ENCODE measurements around the gene ANXA4.
"Not testable (repeated sequence)": the region's sequence is repeated elsewhere in the genome, so short reads cannot be mapped to it uniquely, and the experiment has no call there.

ANXA4 gene

DNA sequence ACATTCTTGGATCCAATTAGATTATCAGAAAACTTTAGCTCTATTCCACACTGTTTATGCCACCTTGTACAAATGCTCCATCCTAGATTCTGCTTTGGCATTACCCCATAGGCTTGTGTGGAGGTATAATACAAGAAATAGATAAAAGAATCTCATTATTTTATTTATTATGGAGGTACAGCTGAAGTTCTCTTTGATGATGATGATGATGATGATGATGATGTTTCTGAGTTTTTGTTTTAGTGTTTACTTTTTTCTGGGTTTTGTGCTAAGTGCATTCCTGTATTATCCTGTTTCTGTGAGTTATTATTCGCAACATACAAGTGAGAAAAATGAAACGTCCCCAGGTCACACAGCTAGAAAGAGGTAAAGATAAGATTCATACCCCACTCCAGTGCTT lies 43.4 kb downstream of the ANXA4 start:
- Mint-ChIP-seq H3K4me1 (ENCODE audit: low read depth) (peaks cover 25% of the 10 kb centered on the region), H3K27ac (no peak overlapping the region), H3K36me3 (ENCODE audit: low read depth) (peaks cover 69% of the 10 kb centered on the region), H3K9me3 (no peaks in the 10 kb centered on the region), H3K27me3 (no peaks in the 10 kb centered on the region), H3K4me3 (no peak overlapping the region)
- intact Hi-C loops (cut with micrococcal nuclease), result no loop called here

GRCh38 chr2:69786052-69786560 lies 44.2 kb downstream of the ANXA4 start:
- Mint-ChIP-seq H3K9me3 (no peaks in the 10 kb centered on the region), H3K27ac (no peak overlapping the region), H3K27me3 (no peaks in the 10 kb centered on the region), H3K36me3 (ENCODE audit: low read depth) (peaks cover 70% of the 10 kb centered on the region), H3K4me1 (ENCODE audit: low read depth) (peaks cover 18% of the 10 kb centered on the region), H3K4me3 (no peak overlapping the region)
- intact Hi-C loops (cut with micrococcal nuclease), result no loop called here

GRCh38 chr2:69789175-69789721 lies 47.3 kb downstream of the ANXA4 start:
- H3K4me3 Mint-ChIP-seq, result no peak overlapping the region
- peaks cover 76% of the 10 kb centered on the region for H3K36me3 Mint-ChIP-seq (ENCODE audit: low read depth)

DNA sequence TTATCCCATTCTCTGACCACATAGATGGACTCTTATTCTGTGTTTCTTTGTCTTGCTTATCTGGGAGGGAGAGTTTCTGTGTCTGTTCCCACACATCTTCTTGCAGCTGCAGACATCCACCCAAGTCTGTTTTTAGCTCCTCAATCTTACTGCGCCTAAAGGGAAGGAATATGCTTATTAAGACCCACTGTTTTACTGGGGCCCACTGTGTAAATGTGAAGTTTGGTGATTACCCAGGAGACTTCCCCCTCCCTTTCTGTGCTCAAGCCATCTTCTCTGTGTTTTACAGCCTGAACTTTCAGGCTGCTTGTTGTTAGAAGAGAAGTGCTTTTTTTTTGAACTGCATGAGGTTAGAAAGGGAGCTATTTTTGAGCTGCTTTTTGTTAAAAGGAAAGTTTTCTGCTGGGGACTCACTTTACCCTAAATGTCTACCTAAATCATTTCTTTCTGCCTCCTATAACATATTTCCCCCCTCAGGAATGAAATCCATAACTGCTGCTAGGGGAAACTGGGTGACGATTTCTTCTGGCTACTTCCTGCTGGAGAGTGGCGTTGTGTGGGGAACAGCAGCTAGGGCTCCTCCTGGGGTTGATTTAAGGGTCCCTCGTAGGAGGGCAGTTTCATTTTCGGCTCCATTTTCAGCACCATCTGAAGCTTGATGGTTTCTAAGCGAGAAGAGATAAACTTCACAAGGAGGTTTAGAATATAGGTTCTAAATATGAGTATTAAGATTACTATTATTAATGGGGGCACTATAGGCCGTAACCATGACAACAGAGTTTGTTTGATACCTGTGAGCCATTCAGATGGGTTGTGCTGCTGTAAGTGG lies 48.1 kb downstream of the ANXA4 start:
- intact Hi-C loops (cut with micrococcal nuclease), result no loop called here
- Mint-ChIP-seq H3K4me1 (ENCODE audit: low read depth) (peaks cover 14% of the 10 kb centered on the region), H3K27ac (peak overlapping the region; percentile 66), H3K9me3 (no peaks in the 10 kb centered on the region), H3K4me3 (no peak overlapping the region), H3K36me3 (ENCODE audit: low read depth) (peaks cover 76% of the 10 kb centered on the region), H3K27me3 (no peaks in the 10 kb centered on the region)

More at GRCh38 chr2:69789175-69789721, 47.3 kb downstream of the ANXA4 start:
- Mint-ChIP-seq H3K9me3 (no peaks in the 10 kb centered on the region), H3K27ac (peak overlapping the region; percentile 66), H3K27me3 (no peaks in the 10 kb centered on the region), H3K4me1 (ENCODE audit: low read depth) (peaks cover 14% of the 10 kb centered on the region)
- intact Hi-C loops (cut with micrococcal nuclease), result no loop called here

- H3K4me1 Mint-ChIP-seq (ENCODE audit: low read depth), result peaks cover 14% of the 10 kb centered on the region
- H3K27me3 Mint-ChIP-seq, result no peaks in the 10 kb centered on the region
- H3K9me3 Mint-ChIP-seq, result no peaks in the 10 kb centered on the region
- H3K36me3 Mint-ChIP-seq (ENCODE audit: low read depth), result peaks cover 75% of the 10 kb centered on the region
- intact Hi-C loops (cut with micrococcal nuclease), result no loop called here
- peak overlapping the region; percentile 66 for H3K27ac Mint-ChIP-seq
- no peak overlapping the region for H3K4me3 Mint-ChIP-seq
Observed at GRCh38 chr2:69790601-69790959, 48.6 kb downstream of the ANXA4 start.

- intact Hi-C loops (cut with micrococcal nuclease), result no loop called here
- Mint-ChIP-seq H3K4me1 (ENCODE audit: low read depth) (peaks cover 14% of the 10 kb centered on the region), H3K4me3 (no peak overlapping the region), H3K9me3 (no peaks in the 10 kb centered on the region), H3K27me3 (no peaks in the 10 kb centered on the region), H3K27ac (no peak overlapping the region), H3K36me3 (ENCODE audit: low read depth) (peaks cover 75% of the 10 kb centered on the region)
Observed at GRCh38 chr2:69791045-69791444, 49.1 kb downstream of the ANXA4 start.

GRCh38 chr2:69796174-69796573 lies 54.2 kb downstream of the ANXA4 start:
- Mint-ChIP-seq H3K36me3 (ENCODE audit: low read depth) (peaks cover 78% of the 10 kb centered on the region), H3K4me3 (no peak overlapping the region), H3K4me1 (ENCODE audit: low read depth) (peaks cover 28% of the 10 kb centered on the region), H3K27me3 (no peaks in the 10 kb centered on the region), H3K9me3 (no peaks in the 10 kb centered on the region), H3K27ac (no peak overlapping the region)
- intact Hi-C loops (cut with micrococcal nuclease), result no loop called here

GRCh38 chr2:69797235-69797634 lies 55.3 kb downstream of the ANXA4 start:
- intact Hi-C loops (cut with micrococcal nuclease), result no loop called here
- Mint-ChIP-seq H3K27me3 (no peaks in the 10 kb centered on the region), H3K4me3 (no peak overlapping the region), H3K36me3 (ENCODE audit: low read depth) (peaks cover 87% of the 10 kb centered on the region), H3K4me1 (ENCODE audit: low read depth) (peaks cover 36% of the 10 kb centered on the region), H3K9me3 (no peaks in the 10 kb centered on the region), H3K27ac (peak overlapping the region; percentile 64)

DNA sequence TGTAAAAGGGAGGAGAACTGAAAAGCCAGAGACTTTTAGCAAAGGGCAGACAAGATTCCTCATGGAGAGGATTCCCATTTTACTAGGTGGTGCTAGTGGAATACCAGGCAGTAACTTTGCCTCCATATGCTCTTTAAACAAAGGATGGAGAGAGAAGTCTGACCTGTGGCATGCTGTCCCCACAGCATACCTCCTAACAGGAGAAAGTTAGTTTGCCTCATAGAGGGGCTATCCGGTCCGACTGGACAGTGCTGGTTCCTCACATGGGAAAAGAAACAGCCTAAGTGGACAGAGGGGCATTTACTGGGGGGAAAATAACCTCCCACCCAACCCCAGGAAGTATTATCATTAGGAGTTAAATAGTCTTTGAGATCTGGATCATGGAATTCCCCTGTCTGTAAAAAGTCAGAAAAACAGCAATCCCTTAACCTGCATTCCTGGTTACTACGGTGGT lies 55.9 kb downstream of the ANXA4 start:
- peaks cover 86% of the 10 kb centered on the region for H3K36me3 Mint-ChIP-seq (ENCODE audit: low read depth)
- H3K27me3 Mint-ChIP-seq, result no peaks in the 10 kb centered on the region
- H3K4me1 Mint-ChIP-seq (ENCODE audit: low read depth), result peaks cover 41% of the 10 kb centered on the region
- H3K9me3 Mint-ChIP-seq, result no peaks in the 10 kb centered on the region
- peak overlapping the region; percentile 64 for H3K27ac Mint-ChIP-seq
- intact Hi-C loops (cut with micrococcal nuclease), result no loop called here
- no peak overlapping the region for H3K4me3 Mint-ChIP-seq

- H3K27me3 Mint-ChIP-seq, result no peaks in the 10 kb centered on the region
- H3K27ac Mint-ChIP-seq, result peak overlapping the region; percentile 64
- intact Hi-C loops (cut with micrococcal nuclease), result no loop called here
- H3K9me3 Mint-ChIP-seq, result no peaks in the 10 kb centered on the region
- peaks cover 86% of the 10 kb centered on the region for H3K36me3 Mint-ChIP-seq (ENCODE audit: low read depth)
- H3K4me1 Mint-ChIP-seq (ENCODE audit: low read depth), result peaks cover 47% of the 10 kb centered on the region
- peak overlapping the region; percentile 40 for H3K4me3 Mint-ChIP-seq
Observed at GRCh38 chr2:69798290-69798908, 56.5 kb downstream of the ANXA4 start.

DNA sequence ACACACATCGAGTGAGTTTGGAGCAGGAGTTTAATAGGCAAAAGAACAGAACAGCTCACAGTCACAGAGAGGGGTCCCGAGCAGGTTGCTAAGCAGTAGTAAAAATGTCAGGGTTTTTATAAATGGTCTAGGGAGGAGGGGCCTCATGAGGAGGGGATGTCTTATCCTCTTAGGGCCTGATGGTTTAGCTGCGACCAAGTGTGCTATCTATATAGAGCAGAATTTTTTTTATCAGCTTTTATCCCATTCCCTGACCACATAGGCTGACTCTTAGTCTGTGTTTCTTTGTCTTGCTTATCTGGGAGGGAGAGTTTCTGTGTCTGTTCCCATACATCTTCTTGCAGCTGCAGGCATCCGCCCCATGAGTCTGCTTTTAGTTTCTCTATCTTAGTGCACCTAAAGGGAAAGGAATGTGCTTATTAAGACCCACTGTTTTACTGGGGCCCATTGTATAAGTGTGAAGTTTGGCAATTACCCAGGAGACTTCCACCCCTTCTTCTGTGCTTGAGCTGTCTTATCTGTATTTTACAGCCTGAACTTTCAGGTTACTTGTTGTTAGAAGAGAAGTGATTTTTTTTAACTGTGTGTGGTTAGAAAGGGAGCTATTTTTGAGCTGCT lies 57.1 kb downstream of the ANXA4 start:
- peak overlapping the region; percentile 64 for H3K27ac Mint-ChIP-seq

DNA sequence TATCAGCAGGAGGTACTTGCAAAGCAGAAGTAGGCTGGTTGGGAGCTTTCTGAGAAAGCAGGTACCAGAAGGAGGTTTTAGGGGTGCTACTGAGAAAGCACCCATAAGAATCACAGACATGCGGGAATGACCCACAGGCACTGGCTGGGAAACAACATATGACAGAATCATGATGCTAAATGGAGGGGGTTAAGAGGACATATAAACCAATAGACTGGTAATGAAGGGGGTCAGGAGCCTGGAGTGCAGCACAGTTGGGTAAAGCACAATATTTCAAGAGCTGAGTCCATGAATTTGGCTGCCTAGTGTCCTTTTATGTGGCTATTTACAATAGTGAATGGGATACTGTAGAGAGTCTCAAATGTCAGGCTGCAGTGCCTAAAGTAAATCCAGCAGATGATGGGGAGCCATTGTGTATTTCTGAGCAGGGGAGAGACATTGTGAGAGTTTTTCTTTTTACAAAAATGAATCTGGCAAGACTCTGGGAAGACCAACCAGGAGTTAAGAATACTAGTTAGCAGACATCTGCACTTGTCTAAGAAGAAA lies 59.9 kb downstream of the ANXA4 start:
- Mint-ChIP-seq H3K27me3 (no peaks in the 10 kb centered on the region), H3K27ac (peak overlapping the region; percentile 54), H3K4me1 (ENCODE audit: low read depth) (peaks cover 58% of the 10 kb centered on the region), H3K4me3 (no peak overlapping the region), H3K36me3 (ENCODE audit: low read depth) (peaks cover 86% of the 10 kb centered on the region), H3K9me3 (no peaks in the 10 kb centered on the region)
- intact Hi-C loops (cut with micrococcal nuclease), result loop anchor here (10.0 kb wide), 1 partner anchor 247 kb away; no protein-coding TSS in a partner anchor

More for the DNA sequence above, 57.1 kb downstream of the ANXA4 start:
- Mint-ChIP-seq H3K27me3 (no peaks in the 10 kb centered on the region), H3K9me3 (no peaks in the 10 kb centered on the region), H3K4me1 (ENCODE audit: low read depth) (peaks cover 51% of the 10 kb centered on the region), H3K4me3 (no peak overlapping the region), H3K36me3 (ENCODE audit: low read depth) (peaks cover 88% of the 10 kb centered on the region)
- intact Hi-C loops (cut with micrococcal nuclease), result no loop called here

DNA sequence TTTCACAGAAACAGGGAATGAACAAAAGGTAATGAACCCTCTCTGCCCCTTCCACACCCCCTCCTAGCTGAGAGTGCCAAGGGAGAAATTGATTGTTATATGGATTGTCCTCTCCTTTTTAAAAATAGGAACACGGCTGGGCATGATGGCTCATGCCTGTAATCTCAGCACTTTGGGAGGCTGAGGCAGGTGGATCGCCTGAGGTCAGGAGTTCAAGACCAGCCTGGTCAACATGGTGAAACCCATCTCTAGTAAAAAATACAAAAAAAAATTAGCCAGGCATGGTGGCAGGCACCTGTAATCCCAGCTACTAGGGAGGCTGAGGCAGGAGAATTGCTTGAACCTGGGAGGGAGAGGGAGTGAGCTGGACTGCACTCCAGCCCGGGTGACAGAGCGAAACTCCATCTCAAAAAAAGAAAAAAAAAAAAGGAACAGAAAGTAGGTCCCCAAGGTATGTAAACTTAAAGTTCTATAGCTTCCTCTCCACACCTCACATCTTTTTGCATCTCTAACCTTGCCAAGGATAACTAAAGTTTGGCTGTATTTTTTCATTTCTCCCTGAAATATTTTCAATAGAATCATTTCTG lies 60.9 kb downstream of the ANXA4 start:
- peak overlapping the region; percentile 54 for H3K27ac Mint-ChIP-seq
- H3K27me3 Mint-ChIP-seq, H3K4me3 Mint-ChIP-seq, H3K9me3 Mint-ChIP-seq: not testable (repeated sequence)
- intact Hi-C loops (cut with micrococcal nuclease), result loop anchor here (10.0 kb wide), 1 partner anchor 248 kb away; no protein-coding TSS in a partner anchor
- peaks cover 48% of the 10 kb centered on the region for H3K4me1 Mint-ChIP-seq (ENCODE audit: low read depth)
- H3K36me3 Mint-ChIP-seq (ENCODE audit: low read depth), result peaks cover 85% of the 10 kb centered on the region
